Fibroblast of the conjunctiva (primary cell): ENCODE results near the gene CGB1.
"Not testable (repeated sequence)": the region's sequence is repeated elsewhere in the genome, so short reads cannot be mapped to it uniquely, and the experiment has no call there.

Source experiments
- DNase-seq: peaks from one replicate; pipeline ENCODE4 v3.0.0-alpha.2; 2010; ENCODE audit warnings: low read depth

The CGB1 gene

GRCh38 chr19:49036815-49037214 is at the start of gene CGB1:
CGB1 (minus strand) TSS chr19:49036895; CDS start chr19:49036711, 184 bp downstream.
- DNase-seq: not testable (repeated sequence)

GRCh38 chr19:49086296-49086695 is 49.6 kb upstream of the CGB1 start:
- DNase-seq: no peak

- no peak for DNase-seq
Measured at GRCh38 chr19:49085868-49086232, 49.2 kb upstream of the CGB1 start.

GRCh38 chr19:49085020-49085867 is 48.5 kb upstream of the CGB1 start, which contains the start of gene SNRNP70:
SNRNP70 (plus strand) TSS chr19:49085451; CDS start chr19:49086415, 964 bp downstream.
- peak; percentile 99 for DNase-seq

GRCh38 chr19:49084206-49085019 is 47.7 kb upstream of the CGB1 start:
- DNase-seq: no peak

- no peak for DNase-seq
Measured at GRCh38 chr19:49081273-49081672, 44.6 kb upstream of the CGB1 start.

GRCh38 chr19:49080392-49080791 is 43.7 kb upstream of the CGB1 start:
- DNase-seq: no peak

GRCh38 chr19:49074869-49075268 is 38.2 kb upstream of the CGB1 start:
- DNase-seq: peak; percentile 51

GRCh38 chr19:49073514-49074378 is 37.1 kb upstream of the CGB1 start:
- no peak for DNase-seq

GRCh38 chr19:49071860-49072547 is 35.3 kb upstream of the CGB1 start:
- DNase-seq: no peak

GRCh38 chr19:49070416-49070815 is 33.7 kb upstream of the CGB1 start:
- no peak for DNase-seq

GRCh38 chr19:49069026-49069425 is 32.3 kb upstream of the CGB1 start:
- DNase-seq: no peak

GRCh38 chr19:49067554-49067953 is 30.9 kb upstream of the CGB1 start:
- no peak for DNase-seq

GRCh38 chr19:49065905-49066512 is 29.3 kb upstream of the CGB1 start:
- no peak for DNase-seq

- DNase-seq: no peak
Measured at GRCh38 chr19:49064768-49065611, 28.3 kb upstream of the CGB1 start, which contains the start of gene NTF4. NTF4 (minus strand) TSS chr19:49064818; CDS start chr19:49061997, 2,821 bp downstream.

GRCh38 chr19:49064029-49064629 is 27.4 kb upstream of the CGB1 start:
- DNase-seq: no peak

- no peak for DNase-seq
Measured at GRCh38 chr19:49061445-49061844, 24.8 kb upstream of the CGB1 start.

- no peak for DNase-seq
Measured at GRCh38 chr19:49061000-49061399, 24.3 kb upstream of the CGB1 start.

GRCh38 chr19:49059053-49059452 is 22.4 kb upstream of the CGB1 start:
- no peak for DNase-seq

- DNase-seq: no peak
Measured at GRCh38 chr19:49058562-49058961, 21.9 kb upstream of the CGB1 start.
